Ascending aorta (tissue), 2 donors: ENCODE measurements around the gene PAPPA. TPM values are rescaled to one million over a fixed set of nuclear protein-coding genes. Genes with fewer than 3 reads are reported as not detected.

Experiments
- DNase-seq, 2 donors: peaks; one replicate each; pipeline ENCODE4 v3.0.0-alpha.2; 2019; ENCODE audit warnings: low spot score in 2 of 2
- H3K27ac ChIP-seq, 2 donors: fragments of 200-600 bp; sonication (generic); one replicate each; pipeline ENCODE4 v1.5.1; 2016 to 2017; ENCODE audit warnings: mild to moderate bottlenecking in 1 of 2
- H3K27me3 ChIP-seq: fragments of 200-600 bp; sonication (generic); one replicate; pipeline ENCODE4 v1.5.1; 2017
- H3K36me3 ChIP-seq, 2 donors: fragments of 200-600 bp; sonication (generic); one replicate each; pipeline ENCODE4 v1.5.1; 2016
- H3K4me1 ChIP-seq, 2 donors: fragments of 200-600 bp; sonication (generic); one replicate each; pipeline ENCODE4 v1.5.1; 2016 to 2017; ENCODE audit warnings: mild to moderate bottlenecking in 1 of 2
- H3K4me3 ChIP-seq, 2 donors: fragments of 200-600 bp; sonication (generic); one replicate each; pipeline ENCODE4 v1.5.1; 2016 to 2017; ENCODE audit warnings: mild to moderate bottlenecking in 1 of 2
- H3K9me3 ChIP-seq, 2 donors: fragments of 200-600 bp; sonication (generic); one replicate each; pipeline ENCODE4 v1.5.1; 2016
- CTCF ChIP-seq, 3 experiments: fragments of 200-600 bp in 2 of 3; fragments of 450-650 bp in 1 of 3; sonication (generic) in 2 of 3; IDR thresholded peaks; one replicate each; pipeline ENCODE4 v1.5.1; 2016 to 2019; ENCODE audit warnings: antibody characterized with exemption in 3 of 3, mild to moderate bottlenecking in 1 of 3, moderate library complexity in 1 of 3
- intact Hi-C: fragments of 100-400 bp; cut with DNase I; formaldehyde crosslinking; loops from one replicate; pipeline ENCODE4 v1.15.1; 2023
- total RNA-seq: library from RNA; depleted of rRNA; stranded (reverse); fragments of >200 nt; gene quantifications from one replicate; pipeline ENCODE4 v1.1.0, GENCODE V29; 2016

PAPPA gene
- total RNA-seq, 1 donor from 2014 or later = 6.0 TPM

GRCh38 chr9:116378873-116379272, 225.3 kb downstream of the PAPPA start:
- no peak for TF ChIP-seq CTCF (IDR thresholded peaks at IDR 0.05)
- no peak overlapping the region for H3K27ac ChIP-seq
- H3K4me3 ChIP-seq = no peak overlapping the region
- H3K36me3 ChIP-seq = peaks cover 0 to 15% of the 10 kb centered on the region in 2 donors
- H3K4me1 ChIP-seq = no peaks in the 10 kb centered on the region
- H3K27me3 ChIP-seq = no peaks in the 10 kb centered on the region
- intact Hi-C loops = no loop called here
- DNase-seq = no peak
- H3K9me3 ChIP-seq = no peaks in the 10 kb centered on the region

- H3K36me3 ChIP-seq = peaks cover 0 to 15% of the 10 kb centered on the region in 2 donors
- intact Hi-C loops = no loop called here
- no peaks in the 10 kb centered on the region for H3K9me3 ChIP-seq
- DNase-seq = no peak
- H3K27ac ChIP-seq = no peak overlapping the region
- H3K4me3 ChIP-seq = no peak overlapping the region
- no peaks in the 10 kb centered on the region for H3K27me3 ChIP-seq
- no peak for TF ChIP-seq CTCF (IDR thresholded peaks at IDR 0.05)
- H3K4me1 ChIP-seq = no peaks in the 10 kb centered on the region
Observed at GRCh38 chr9:116379821-116380220, 226.2 kb downstream of the PAPPA start.

GRCh38 chr9:116380496-116380995, 227.0 kb downstream of the PAPPA start:
- no peaks in the 10 kb centered on the region for H3K27me3 ChIP-seq
- intact Hi-C loops = no loop called here
- H3K9me3 ChIP-seq = no peaks in the 10 kb centered on the region
- no peak for TF ChIP-seq CTCF (IDR thresholded peaks at IDR 0.05)
- no peaks in the 10 kb centered on the region for H3K4me1 ChIP-seq
- no peak overlapping the region for H3K4me3 ChIP-seq
- peaks cover 0 to 15% of the 10 kb centered on the region in 2 donors for H3K36me3 ChIP-seq
- DNase-seq = no peak
- H3K27ac ChIP-seq = no peak overlapping the region

- intact Hi-C loops = no loop called here
- Histone ChIP-seq H3K36me3 (peaks cover 0 to 15% of the 10 kb centered on the region in 2 donors), H3K4me3 (no peak overlapping the region), H3K9me3 (no peaks in the 10 kb centered on the region), H3K4me1 (no peaks in the 10 kb centered on the region), H3K27me3 (no peaks in the 10 kb centered on the region), H3K27ac (no peak overlapping the region)
- TF ChIP-seq CTCF (IDR thresholded peaks at IDR 0.05) = no peak
- no peak for DNase-seq
Observed at GRCh38 chr9:116381350-116381749, 227.8 kb downstream of the PAPPA start.

- DNase-seq = no peak
- Histone ChIP-seq H3K27ac (no peak overlapping the region), H3K4me1 (no peaks in the 10 kb centered on the region), H3K27me3 (no peaks in the 10 kb centered on the region), H3K4me3 (no peak overlapping the region), H3K36me3 (peaks cover 0 to 15% of the 10 kb centered on the region in 2 donors), H3K9me3 (no peaks in the 10 kb centered on the region)
- intact Hi-C loops = no loop called here
- no peak for TF ChIP-seq CTCF (IDR thresholded peaks at IDR 0.05)
Observed at GRCh38 chr9:116382053-116382452, 228.5 kb downstream of the PAPPA start.

- Histone ChIP-seq H3K36me3 (peaks cover 0 to 18% of the 10 kb centered on the region in 2 donors), H3K4me1 (no peaks in the 10 kb centered on the region), H3K27ac (no peak overlapping the region), H3K4me3 (no peak overlapping the region), H3K9me3 (no peaks in the 10 kb centered on the region), H3K27me3 (no peaks in the 10 kb centered on the region)
- no peak for TF ChIP-seq CTCF (IDR thresholded peaks at IDR 0.05)
- intact Hi-C loops = no loop called here
- DNase-seq = no peak
Observed at GRCh38 chr9:116383133-116383532, 229.5 kb downstream of the PAPPA start.
